ENCODE data around the gene NEXN. TPM values are rescaled to one million over a fixed set of nuclear protein-coding genes. Genes with fewer than 3 reads are reported as not detected.

Gene NEXN
- total RNA-seq: 9.1 and 10.9 TPM in 2 replicates

GRCh38 chr1:77888081-77888780 is at the start of gene NEXN:
Gene NEXN (plus strand): TSS chr1:77888624. CDS start chr1:77916107, 27,483 bp downstream.

GRCh38 chr1:77978969-77979876 is 90.8 kb downstream of the NEXN start, which contains the start of gene FUBP1:
Gene FUBP1 (minus strand): TSS chr1:77979072. CDS start chr1:77979004, 68 bp downstream.

Other genes starting within 250 kb of the NEXN start
- 39.8 and 43.4 TPM in 2 replicates for gene ZZZ3, start 206.0 kb upstream of the NEXN start, total RNA-seq
- 41.6 and 48.2 TPM in 2 replicates for gene USP33, start 128.8 kb upstream of the NEXN start, total RNA-seq
- 8.1 and 11.0 TPM in 2 replicates for gene MIGA1, start 109.0 kb upstream of the NEXN start, total RNA-seq
- gene FUBP1, start 90.4 kb downstream of the NEXN start, total RNA-seq: 71.5 and 126 TPM in 2 replicates
- gene DNAJB4, start 116.3 kb downstream of the NEXN start, total RNA-seq: 33.9 and 38.3 TPM in 2 replicates
- 0.08 and 0.52 TPM in 2 replicates for gene GIPC2, start 157.3 kb downstream of the NEXN start, total RNA-seq